PC-9 (cell line): Measurements from ENCODE around the gene CMSS1.

Source experiments
- CTCF ChIP-seq: fragments of 200-600 bp; sonication (generic); conservative IDR thresholded peaks from 2 replicates; pipeline ENCODE4 v1.6.1; 2017; ENCODE audit warnings: mixed run types, antibody characterized with exemption, mild to moderate bottlenecking, moderate library complexity
- EZH2 ChIP-seq: fragments of 200-600 bp; sonication (generic); IDR thresholded peaks from 2 replicates; pipeline ENCODE4 v1.8.0; 2017; ENCODE audit warnings: antibody characterized with exemption, low read depth

- TF ChIP-seq CTCF (no peak), EZH2 (no peak)
These were observed 40.8 kb downstream of the CMSS1 start for GRCh38 chr3:99858469-99858868.
